Measurements from ENCODE around the gene DOC2A. TPM values are rescaled to one million over a fixed set of nuclear protein-coding genes. Genes with fewer than 3 reads are reported as not detected.

The DOC2A gene
- total RNA-seq, 2 donors from 2014 or later, result 3.0 to 6.4 TPM

DNA sequence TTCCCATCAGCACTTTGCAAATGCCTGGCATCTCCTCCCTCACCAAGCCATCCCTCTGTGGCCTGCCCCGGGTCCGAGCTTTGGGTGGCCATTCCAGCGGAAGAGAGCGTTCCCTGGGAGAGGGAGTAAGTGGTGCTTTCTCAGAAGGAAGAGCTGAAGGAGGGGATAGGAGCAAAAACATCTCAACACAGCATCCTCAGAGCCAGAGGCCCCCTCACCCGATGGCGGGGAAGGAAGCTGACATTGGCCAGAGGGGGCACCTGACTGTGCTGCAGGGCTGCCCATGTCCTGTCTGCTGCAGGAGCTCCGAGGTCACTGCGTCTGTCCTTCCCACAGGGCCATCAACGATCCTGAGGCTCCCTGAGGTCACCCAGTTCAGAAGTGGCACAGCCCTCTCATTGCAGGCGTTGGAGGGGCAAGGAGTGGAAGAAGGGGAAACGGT is 20.7 kb upstream of the DOC2A start:
- WGBS, result 16% methylated on average over 11 of the region's 11 CpGs
- peaks cover 11% of the 10 kb centered on the region for H3K27me3 ChIP-seq (replicated peaks; ENCODE audit: insufficient read depth)
- H3K4me3 ChIP-seq, result no peak overlapping the region

DNA sequence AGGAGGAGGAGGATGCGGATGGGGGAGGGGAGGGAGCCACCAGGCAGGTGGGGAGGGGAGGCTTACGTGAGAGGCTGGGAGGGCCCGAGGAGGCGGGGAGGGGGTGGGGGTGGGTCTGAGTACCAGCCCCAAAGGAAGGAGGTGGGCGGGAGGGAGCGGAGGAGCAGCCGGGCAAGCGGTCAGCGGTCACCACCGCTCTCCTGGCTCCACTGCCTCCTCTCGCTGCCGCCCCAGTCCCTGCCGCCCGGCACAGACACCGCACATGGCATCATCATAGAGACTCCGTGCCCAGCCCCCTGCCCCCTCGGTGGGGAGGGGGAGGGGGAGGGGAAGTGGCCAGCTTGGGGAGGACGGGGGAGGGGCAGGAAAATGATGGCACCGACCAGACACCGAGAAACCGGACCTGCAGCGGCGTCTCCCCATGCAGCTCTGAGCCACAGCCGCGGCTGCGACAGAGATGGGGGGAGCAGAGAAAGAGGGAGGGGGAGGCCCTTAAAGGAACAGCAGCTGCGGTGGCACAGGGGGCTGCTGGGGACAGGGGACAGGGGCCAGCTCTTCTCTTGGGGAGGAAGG is 20.1 kb upstream of the DOC2A start, which contains the start of gene TLCD3B:
Gene TLCD3B, minus strand, starts transcription at position 431 of the 573 bp plus-strand sequence. CDS start 744 bp downstream, outside the sequence.
- Histone ChIP-seq H3K36me3 (no peaks in the 10 kb centered on the region), H3K27ac (no peak within 1 kb of the TSS), H3K4me3 (no peak within 1 kb of the TSS), H3K27me3 (replicated peaks; ENCODE audit: insufficient read depth) (peaks cover 13% of the 10 kb centered on the region), H3K4me1 (replicated peaks) (peaks cover 5% of the 10 kb centered on the region), H3K9me3 (no peaks in the 10 kb centered on the region)
- intact Hi-C loops (cut with DNase I), result no loop called here
- TF ChIP-seq, protein P1, sequence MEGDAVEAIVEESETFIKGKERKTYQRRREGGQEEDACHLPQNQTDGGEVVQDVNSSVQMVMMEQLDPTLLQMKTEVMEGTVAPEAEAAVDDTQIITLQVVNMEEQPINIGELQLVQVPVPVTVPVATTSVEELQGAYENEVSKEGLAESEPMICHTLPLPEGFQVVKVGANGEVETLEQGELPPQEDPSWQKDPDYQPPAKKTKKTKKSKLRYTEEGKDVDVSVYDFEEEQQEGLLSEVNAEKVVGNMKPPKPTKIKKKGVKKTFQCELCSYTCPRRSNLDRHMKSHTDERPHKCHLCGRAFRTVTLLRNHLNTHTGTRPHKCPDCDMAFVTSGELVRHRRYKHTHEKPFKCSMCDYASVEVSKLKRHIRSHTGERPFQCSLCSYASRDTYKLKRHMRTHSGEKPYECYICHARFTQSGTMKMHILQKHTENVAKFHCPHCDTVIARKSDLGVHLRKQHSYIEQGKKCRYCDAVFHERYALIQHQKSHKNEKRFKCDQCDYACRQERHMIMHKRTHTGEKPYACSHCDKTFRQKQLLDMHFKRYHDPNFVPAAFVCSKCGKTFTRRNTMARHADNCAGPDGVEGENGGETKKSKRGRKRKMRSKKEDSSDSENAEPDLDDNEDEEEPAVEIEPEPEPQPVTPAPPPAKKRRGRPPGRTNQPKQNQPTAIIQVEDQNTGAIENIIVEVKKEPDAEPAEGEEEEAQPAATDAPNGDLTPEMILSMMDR (IDR thresholded peaks at IDR 0.05), result no peak
- TF ChIP-seq POLR2AphosphoS5 (IDR thresholded peaks at IDR 0.05) (no peak), POLR2A (IDR thresholded peaks at IDR 0.05) (no peak)
- DNase-seq (ENCODE audit: low spot score), result no peak
- 1% methylated on average over 26 of the region's 27 CpGs for WGBS

More for the DNA sequence above, 20.7 kb upstream of the DOC2A start:
- Histone ChIP-seq H3K36me3 (no peaks in the 10 kb centered on the region), H3K27ac (no peak overlapping the region), H3K4me1 (replicated peaks) (peaks cover 5% of the 10 kb centered on the region), H3K9me3 (no peaks in the 10 kb centered on the region)
- intact Hi-C loops (cut with DNase I), result no loop called here
- DNase-seq (ENCODE audit: low spot score), result no peak
- TF ChIP-seq POLR2A (IDR thresholded peaks at IDR 0.05) (no peak), POLR2AphosphoS5 (IDR thresholded peaks at IDR 0.05) (no peak)
- TF ChIP-seq, protein P1 (IDR thresholded peaks at IDR 0.05), result no peak

GRCh38 chr16:30030011-30030685 is 19.3 kb upstream of the DOC2A start:
- intact Hi-C loops (cut with DNase I), result no loop called here
- 26% methylated on average over 23 of the region's 23 CpGs for WGBS
- Histone ChIP-seq H3K27me3 (replicated peaks; ENCODE audit: insufficient read depth) (peaks cover 13% of the 10 kb centered on the region), H3K9me3 (no peaks in the 10 kb centered on the region), H3K4me3 (no peak overlapping the region), H3K4me1 (replicated peaks) (peaks cover 5% of the 10 kb centered on the region), H3K36me3 (no peaks in the 10 kb centered on the region), H3K27ac (no peak overlapping the region)
- TF ChIP-seq, protein P1 (IDR thresholded peaks at IDR 0.05), result no peak
- TF ChIP-seq POLR2AphosphoS5 (IDR thresholded peaks at IDR 0.05) (no peak), POLR2A (IDR thresholded peaks at IDR 0.05) (no peak)
- DNase-seq (ENCODE audit: low spot score), result no peak

- H3K27me3 ChIP-seq (replicated peaks; ENCODE audit: insufficient read depth), result peaks cover 13% of the 10 kb centered on the region
- no peaks in the 10 kb centered on the region for H3K9me3 ChIP-seq
- WGBS, result 11% methylated on average over 18 of the region's 18 CpGs
- H3K27ac ChIP-seq, result no peak overlapping the region
- H3K4me3 ChIP-seq, result no peak overlapping the region
- TF ChIP-seq POLR2AphosphoS5 (IDR thresholded peaks at IDR 0.05), result no peak
- TF ChIP-seq, protein P1 (IDR thresholded peaks at IDR 0.05), result no peak
- no peak for TF ChIP-seq POLR2A (IDR thresholded peaks at IDR 0.05)
- intact Hi-C loops (cut with DNase I), result loop anchor here (10.0 kb wide), 1 partner anchor 334 kb away; no protein-coding TSS in a partner anchor
- no peak for DNase-seq (ENCODE audit: low spot score)
- H3K4me1 ChIP-seq (replicated peaks), result peaks cover 5% of the 10 kb centered on the region
- no peaks in the 10 kb centered on the region for H3K36me3 ChIP-seq
Observed at GRCh38 chr16:30028438-30029076, 17.7 kb upstream of the DOC2A start.
